Stimulated activated CD8-positive, alpha-beta memory T cell treated with anti-CD3 and anti-CD28 coated beads, Interleukin-12 subunit alpha, Interleukin-12 subunit beta, amount 100 ng/mL, for 24 hours (primary cell): ENCODE results near the gene GUCA2B.

Experiments
- DNase-seq: peaks from one replicate; pipeline ENCODE4 v3.0.0-alpha.2; 2020; ENCODE audit errors: extremely low read depth

Gene GUCA2B

DNA sequence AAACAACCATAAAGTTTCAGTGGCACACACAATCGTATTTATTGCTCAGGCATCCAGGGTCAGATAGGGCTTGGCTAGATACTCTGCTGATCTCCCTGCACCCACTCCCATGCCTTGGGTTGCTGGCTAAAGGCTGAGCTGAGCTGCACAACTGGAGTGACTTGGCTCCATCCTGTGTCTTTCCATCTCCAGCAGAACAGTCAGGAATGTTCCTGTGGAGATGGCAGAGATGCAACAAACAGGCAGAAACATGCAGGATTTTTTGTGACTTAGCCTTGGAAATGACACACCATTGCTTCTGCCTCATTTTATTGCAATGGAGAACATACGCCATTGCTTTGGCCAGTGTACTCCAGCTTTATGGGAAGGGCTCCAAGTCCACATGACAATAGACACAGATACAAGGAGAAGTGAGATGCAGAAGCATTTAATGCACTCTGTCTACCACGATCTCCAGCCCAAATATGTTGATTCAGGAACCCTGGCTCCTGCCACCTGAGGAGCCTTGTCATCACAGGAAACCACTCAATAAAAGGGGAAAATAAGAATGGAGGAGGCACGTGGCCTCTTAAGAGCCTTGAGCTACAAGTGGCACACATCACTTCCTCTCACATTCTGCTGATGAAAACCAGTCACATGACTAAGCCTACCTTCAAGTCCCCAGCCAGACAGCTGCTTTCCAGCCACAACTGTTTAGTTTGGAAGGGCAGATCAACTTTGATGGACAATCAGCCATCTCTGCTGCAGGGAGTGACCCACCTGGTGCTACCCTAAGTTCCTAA lies 10.1 kb upstream of the GUCA2B start:
- DNase-seq: no peak

DNA sequence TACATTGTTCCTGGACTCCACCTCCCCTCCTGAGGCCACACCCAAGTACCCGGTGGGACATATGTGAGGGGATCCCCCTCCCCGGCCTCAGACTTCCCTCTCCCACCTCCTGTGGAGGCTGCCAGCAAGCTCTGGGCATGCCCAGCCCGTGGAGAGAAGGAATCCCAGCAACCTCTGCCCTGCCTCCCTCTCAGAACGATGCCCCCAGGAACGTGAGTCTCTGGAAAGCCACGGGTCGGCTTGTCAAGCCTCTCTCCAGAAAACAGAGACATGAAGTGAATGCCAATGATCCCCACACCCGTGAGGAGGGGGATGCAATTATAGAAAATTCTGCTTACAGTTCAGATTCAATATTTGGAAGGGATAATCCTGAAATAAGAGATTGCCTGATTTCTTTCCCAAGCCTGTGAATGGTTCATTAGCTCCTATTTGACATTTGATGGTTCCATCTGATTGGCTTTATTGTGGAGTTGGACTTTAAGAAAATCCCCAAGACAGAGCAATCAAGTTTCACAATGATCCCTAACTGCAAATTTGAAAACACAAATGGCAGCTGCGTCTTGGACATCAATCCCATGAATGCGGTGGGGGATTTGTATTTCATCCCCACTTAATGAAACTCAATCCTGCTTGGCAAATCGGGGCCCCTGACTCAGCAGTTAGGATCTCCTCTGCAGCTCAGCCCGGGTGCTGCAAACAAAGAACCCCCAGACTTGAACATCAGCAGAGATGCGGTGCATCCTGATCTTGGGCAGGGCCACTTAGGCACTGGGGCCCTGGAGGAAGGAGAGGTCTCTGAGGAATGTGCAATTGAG lies 9.1 kb upstream of the GUCA2B start:
- DNase-seq: no peak

DNA sequence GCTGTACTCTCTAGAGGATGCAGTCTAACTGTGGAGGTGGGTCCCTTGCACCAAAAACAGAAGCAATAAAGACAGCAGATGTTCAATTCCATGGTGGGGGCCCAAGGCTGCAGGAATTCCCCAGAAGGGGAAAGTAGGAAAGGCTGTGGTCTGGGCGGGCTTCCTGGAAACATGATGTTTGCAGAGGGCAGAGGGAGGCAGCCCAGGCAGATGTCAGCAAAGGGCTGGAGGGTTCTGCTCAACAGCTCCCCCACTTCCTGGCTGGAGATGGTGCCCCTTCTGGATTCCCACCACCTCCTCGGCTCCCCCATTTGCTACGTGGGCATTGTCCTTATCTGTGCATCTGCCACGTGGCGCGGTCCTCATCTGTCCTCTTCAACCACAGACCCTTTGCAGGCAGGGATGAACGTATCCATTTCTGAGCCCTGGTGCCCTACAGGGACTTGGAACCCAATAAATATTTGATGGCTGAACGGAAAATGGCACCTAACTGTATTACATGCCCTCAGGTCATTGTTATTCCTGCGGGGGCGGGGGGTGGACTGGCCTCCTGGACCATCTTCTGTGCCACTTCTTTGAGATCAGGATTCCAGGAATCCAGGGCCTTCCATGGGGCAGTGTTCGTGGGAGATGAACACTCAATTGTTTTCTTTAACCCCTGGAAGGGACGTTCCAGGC lies 8.4 kb upstream of the GUCA2B start:
- no peak for DNase-seq

DNA sequence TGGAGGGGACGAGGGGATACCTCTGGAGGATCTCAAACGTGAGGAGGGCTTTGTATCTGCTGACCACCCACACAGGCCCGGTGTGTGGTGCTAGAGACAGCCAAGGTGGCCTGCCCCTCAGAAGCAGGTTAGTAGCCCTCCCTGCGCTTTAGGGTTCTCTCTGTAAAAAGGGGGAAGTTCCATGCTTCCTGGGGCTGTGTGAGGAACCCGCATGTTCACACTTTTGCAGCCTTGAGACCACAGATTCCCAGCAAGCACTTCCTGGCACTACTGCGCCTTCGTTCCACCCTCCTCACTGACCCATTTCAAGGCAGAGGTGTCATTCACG lies 7.9 kb upstream of the GUCA2B start:
- no peak for DNase-seq

DNA sequence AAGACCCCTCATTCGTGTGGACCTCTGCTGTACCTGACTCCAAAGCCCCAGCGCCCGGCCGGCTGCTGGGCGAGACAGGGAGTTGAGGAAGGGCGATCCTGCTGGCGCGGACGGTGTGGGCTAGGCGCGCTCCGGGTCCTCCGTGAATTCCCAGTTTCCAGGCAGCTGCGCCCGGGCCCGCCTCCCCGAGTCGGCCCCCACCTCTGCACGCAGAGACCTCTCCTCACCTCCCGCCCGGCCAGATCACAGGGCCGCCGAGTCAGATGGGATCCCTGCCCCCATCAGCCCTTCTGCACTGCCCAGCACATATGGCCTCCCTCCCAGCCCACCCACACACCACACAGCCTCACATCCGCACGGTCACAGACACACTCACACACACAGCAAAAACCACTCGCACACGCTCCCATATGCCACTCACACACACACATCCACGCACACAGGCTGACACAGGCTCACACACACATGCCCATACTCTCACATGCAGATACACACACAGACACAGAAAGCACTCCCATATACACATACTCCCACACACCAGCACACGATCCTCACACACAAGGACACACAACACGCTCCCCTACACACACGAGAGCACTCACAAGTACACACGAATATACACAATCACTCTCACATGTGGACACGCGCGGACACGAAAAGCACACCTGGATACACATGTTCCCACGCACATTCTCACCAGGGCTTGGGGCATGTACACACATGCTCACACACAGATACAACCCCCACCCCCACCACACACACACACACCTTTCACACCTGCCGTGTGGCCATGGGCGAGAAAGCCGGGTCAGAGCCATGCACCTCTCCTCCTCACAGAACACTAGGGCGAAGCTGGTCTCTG lies 7.2 kb upstream of the GUCA2B start:
- DNase-seq: no peak

DNA sequence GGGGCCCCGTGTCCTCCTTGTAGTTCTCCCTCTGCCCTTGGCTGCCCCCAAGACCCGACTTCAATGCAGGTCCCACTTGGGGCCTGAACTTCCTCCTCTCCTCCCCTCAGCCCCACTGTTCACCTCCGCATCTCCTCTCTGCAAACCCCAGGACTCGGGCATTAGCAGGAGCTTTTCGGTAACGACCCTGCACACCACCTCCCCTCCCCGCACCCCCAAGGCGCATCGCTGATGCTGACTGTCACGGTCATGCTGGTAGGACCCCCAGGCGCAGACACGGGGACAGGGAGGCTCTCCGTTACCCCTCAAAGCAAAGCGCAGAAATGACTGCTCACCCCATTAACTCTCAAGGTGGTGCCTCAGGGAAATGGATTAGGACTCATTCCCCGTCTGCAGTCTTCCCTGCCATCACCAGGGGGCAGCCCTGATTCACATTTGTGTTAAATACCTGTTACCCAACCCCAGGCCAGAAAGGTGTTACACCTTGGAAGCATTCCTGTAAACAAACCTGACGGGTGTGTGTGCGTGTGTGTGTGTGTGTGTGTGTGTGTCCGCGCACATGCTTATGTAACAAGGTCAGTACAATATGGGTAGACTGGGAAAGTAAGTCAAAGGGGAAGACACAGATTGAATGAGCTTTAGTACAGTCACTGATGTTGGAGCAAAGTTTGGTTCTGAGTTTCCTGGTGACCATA lies 6.4 kb upstream of the GUCA2B start:
- peak; percentile 16 for DNase-seq

DNA sequence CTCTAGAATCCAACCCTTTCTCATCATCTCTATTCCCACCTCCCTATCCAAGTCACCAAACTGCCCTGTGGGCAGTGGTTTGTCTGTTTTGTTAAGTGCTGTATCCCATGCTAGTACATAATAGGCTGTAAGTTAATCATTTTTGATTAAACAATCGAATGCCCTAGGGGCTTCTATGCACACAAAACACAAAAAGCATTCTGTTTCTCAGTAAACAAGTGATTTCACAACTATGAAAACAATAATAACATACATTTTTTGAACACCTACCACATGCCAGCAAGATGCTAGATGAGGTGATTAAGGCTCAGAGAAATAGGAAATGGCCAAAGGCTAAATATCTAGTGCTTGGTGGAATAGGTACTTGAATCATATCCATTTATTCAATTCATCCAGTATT lies 5.0 kb upstream of the GUCA2B start:
- DNase-seq: no peak

DNA sequence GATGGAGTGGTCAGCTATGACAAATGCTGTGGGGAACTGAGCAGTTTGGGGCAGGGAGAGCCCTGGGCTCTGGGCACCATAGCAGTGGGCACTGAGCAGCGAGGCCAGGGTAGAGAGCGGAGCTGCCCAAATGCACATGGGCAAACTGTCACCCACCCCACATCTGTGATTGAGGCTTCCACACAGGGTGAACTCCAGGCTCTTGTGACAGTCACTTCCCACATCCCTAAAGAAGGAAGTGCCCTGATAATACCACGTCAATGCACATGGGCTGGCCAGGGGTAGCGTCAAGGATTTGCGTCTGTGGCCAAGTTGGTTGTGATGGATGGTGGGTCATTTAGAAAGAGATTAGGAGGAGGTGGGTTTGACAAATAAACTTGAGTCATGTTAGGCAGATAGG lies 2.6 kb upstream of the GUCA2B start:
- no peak for DNase-seq

DNA sequence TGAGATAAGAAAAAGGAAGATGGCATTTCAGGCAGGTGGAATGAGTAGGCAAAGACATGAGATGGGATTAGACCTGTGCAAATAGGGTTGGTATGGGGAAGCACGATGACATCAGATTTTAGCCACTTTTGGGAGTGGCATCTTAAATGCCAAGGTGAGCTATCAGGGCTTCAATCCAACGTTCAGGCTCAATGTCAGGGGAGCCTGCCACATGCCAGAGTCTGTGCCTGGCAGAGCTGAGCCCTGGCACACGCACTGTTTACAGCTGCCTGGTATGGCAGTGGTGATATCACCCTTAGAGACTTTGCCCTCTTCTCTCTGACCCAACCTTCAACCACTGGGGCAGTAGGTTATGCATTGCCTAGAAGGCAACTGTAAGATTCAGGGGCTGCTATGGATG lies 1.1 kb upstream of the GUCA2B start:
- DNase-seq: no peak

DNA sequence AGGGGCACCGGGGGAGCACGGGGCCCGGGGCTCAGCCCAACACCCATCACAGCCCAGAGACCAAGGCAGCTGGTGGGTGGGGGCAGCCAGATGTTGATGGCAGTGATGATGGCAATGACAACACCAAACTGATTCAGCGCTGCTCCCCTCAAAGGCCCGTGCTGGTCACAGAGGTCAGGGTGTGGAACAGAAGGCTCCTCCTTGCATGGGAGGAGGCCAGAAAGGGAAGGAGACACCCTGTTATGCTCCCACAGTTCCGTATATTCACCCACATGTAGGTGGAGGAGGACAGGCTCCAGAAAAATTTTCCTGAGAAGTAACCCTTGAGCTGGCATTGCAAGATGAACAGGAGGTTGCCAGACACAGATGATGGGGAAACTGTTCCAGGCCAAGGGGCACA lies 414 bp downstream of the GUCA2B start:
- DNase-seq: no peak

DNA sequence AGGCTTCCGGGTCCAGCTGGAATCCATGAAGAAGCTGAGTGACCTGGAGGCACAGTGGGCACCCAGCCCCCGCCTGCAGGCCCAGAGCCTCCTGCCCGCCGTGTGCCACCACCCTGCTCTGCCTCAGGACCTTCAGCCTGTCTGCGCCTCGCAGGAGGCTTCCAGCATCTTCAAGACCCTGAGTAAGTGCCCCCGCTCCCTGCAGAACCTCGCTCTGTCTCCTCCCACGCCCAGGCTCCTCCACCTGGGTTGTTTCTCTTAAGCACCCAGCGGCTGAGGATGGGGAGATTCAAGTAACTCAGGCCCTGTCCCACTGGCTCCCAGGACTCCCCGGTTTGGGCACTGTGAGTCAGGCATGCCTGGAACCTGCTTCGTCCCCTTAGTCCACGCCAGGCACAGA lies 1.5 kb downstream of the GUCA2B start:
- DNase-seq: no peak

DNA sequence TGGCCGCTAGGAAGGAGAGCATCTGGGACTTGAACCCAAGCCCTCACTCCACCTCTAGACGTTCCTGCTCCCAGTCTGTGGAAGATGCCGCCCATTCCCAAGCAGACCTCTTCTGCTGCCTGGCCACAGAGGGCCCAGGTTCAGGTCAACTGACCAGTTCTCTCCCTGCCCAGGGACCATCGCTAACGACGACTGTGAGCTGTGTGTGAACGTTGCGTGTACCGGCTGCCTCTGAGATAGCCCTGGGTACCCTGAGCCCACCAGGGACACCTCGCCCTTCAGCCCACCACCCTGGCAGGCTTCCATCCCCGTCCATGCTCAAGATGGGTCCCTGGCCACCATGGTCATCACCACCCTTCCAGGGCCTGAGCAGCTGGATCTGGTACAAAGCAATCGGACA lies 2.2 kb downstream of the GUCA2B start:
- DNase-seq: no peak

DNA sequence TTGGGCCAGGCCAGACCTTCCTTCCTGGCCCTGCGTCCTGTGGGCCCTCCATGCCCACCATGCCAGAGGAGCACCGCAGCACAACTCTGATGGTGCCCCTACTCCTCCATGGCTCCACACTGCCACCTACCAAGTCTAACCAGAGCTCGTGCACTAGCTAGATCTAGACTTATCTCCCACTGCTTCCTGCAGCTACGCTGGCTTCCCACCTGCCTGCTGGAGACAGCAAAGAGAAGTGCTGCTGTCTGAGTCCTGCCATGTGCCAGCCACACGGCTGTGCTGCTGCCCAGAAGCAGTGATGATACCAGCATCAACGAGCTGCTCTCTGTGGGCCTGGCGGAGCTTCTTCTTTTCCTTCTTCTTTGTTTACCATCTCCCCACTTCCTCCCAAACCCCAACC lies 4.5 kb downstream of the GUCA2B start:
- no peak for DNase-seq

DNA sequence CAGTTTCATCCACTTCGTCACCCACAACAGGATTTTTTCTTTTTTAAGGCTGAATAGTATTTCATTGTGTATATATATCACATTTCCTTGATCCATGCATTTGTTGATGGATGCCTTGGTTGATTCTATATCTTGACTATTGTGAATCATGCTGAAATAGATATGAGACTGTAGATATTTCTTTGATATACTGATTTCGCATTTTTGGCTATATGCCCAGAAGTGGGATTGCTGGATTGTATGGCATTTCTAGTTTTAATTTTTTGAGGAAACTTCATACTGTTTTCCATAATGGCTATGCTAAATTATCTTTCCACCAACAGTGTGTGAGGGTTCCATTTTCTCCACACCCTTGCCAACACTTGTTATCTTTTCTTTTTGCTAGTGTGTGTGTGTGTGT lies 5.0 kb downstream of the GUCA2B start:
- DNase-seq: no peak

DNA sequence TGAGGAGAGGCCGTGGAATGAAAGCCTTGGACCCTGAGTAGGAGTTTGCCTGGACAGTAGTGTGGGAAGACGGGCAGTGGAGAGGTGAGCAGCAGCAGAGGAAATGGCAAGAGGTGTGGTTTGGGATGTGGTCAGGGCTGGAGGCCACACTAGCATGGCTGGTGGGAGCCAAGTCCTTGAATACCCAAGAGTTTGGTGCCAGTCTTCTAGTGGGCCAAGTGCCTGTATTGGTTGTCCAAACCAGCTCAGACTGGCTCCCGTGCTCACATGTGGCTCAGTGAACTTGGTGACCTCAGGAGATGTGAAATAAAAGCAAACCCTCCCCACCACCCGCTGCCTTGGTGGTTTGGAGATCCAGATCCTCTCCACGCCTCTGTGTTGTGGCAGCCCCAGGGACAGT lies 9.0 kb downstream of the GUCA2B start:
- no peak for DNase-seq

DNA sequence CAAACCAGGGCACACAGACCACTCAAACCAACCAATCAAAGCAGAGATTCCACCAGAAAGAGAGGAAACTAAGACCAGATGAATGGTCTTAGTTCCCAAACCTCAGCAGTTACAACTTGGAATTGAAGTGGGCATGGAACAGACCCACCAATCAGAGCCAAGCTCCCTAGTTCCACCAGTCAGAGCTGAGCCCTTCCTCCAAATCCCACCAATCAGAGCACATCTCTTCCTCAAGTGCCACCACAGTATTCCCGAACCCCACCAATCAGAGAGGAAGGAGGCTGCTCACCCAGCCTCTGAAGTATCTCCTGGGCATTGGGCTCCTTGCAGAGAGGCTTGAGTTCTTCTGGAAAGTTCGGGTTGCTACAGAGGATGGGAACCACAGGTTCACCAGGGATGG lies 9.9 kb downstream of the GUCA2B start:
- DNase-seq: no peak

DNA sequence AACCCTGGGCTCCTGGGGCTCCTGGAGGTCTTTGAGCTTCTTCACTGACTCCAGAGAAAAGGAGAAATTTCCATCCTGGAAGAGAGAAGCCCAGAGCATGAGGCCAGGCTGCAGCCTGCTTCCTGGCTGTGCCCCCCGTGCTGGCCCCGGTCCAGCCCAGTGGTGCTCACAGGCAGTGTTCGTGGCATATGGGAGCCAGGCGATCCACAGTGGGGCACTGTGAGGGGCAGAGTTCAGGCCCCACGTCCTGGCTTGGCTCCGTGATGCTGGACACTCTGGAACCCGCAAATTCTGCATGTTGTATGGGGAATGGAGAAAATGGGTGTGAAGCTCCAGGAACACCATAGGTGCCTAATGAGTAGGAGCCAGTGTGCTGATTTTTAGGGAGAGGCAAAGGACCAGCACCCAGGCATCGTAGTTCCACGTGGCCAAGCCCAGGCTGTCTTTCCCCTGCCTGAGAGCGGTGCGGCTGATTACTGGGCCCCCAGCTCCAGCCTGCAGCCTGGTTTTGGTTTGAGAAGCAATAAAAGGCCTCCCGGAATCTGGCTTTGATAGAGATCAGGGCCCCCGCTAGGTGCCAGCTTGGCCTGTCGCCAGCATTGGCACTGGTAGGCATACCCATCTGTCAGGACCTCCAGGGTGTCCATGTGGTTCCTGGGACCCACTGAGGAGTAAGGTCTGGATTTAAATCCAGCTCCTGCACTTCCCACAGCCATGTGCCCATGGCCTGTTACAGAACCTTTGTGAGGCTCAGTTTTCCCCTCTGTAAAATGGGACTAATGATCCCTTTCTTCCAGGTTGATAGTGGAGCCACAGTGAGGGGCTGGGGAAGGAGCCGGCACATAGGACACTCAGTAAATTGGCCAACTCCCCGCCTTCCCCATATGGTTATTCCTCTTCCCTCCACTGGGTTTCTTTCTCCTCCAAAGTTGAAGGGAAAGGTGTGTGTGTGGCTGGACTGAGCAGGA lies 10.6 kb downstream of the GUCA2B start:
- no peak for DNase-seq

DNA sequence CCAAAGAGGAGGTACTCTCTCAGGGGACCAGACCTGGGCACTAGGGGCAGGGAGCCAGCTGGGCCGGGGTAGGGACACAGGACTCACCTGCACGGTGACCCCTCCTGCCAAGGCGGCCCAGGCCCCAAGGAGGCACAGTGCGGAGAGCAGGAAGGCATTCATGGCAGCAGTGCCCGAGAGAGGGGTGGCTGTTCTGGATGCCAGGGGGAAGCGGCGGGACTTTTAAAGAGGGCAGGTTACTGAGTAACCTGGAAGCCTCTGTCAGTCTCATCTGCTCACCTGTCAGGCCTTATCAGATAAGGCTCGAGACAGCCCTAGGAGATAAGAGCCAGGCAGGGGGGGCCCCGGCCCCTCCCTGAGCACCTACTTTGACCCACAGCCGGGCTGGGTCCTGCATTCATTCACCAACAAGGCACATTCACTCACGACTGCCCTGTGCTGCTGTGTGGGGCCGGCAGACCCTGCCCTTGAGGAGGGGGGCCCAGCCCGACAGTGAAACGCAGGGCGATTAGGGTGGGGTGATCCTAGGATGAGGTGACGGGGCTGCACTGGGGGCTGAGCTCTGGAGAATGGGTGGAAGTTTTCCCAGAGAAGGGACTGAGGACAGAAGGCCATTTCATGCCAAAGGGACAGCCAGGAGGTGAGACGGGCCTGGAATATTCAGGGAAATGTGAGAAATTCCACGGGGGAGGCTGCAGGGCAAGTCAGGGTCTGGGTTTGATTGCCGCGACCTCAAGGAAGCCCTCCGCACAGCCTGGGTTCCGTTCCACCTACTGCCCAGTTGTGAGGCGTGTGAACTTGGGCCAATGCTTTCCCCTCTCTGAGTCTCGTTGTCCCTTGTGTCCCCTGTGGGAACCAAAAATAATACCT lies 11.6 kb downstream of the GUCA2B start, which contains the start of gene GUCA2A:
GUCA2A (minus strand) TSS at position 195 of the 870 bp plus-strand sequence; CDS start at position 162, 33 bp downstream.
- no peak for DNase-seq
